Gastrocnemius medialis (tissue), 4 donors: ENCODE data around the gene AMH. TPM values are rescaled to one million over a fixed set of nuclear protein-coding genes. Genes with fewer than 3 reads are reported as not detected.

ENCODE experiments used
- ATAC-seq, 2 donors: fragments of 150-250 bp; one replicate each; pipeline ENCODE4 v1.9.1; 2016
- DNase-seq, 2 donors: peaks; one replicate each; pipeline ENCODE4 v3.0.0-alpha.2; 2019
- H3K27ac ChIP-seq, 4 donors: fragments of 200-600 bp; sonication (generic); 1 replicate in 1 of 4; 2 replicates in 3 of 4; pipeline ENCODE4 v1.5.1; 2016 to 2018; ENCODE audit warnings: mild to moderate bottlenecking in 2 of 4, moderate library complexity in 1 of 4
- H3K27me3 ChIP-seq, 3 donors: fragments of 200-600 bp; sonication (generic) in 2 of 3; 1 replicate in 1 of 3; 2 replicates in 2 of 3; pipeline versions ENCODE4 v1.5.1 to v1.6.0; 2016 to 2019; ENCODE audit warnings: mild to moderate bottlenecking in 1 of 3, moderate library complexity in 1 of 3
- H3K36me3 ChIP-seq, 2 donors: fragments of 200-600 bp; sonication (generic) in 1 of 2; one replicate each; pipeline ENCODE4 v1.5.1; 2017 to 2018
- H3K4me1 ChIP-seq, 2 donors: fragments of 200-600 bp; sonication (generic) in 1 of 2; one replicate each; pipeline ENCODE4 v1.5.1; 2016 to 2017; ENCODE audit warnings: mild to moderate bottlenecking in 2 of 2
- H3K4me3 ChIP-seq, 4 donors: fragments of 200-600 bp; sonication (generic) in 3 of 4; 1 replicate in 1 of 4; 2 replicates in 3 of 4; pipeline ENCODE4 v1.5.1; 2016 to 2019; ENCODE audit warnings: mild to moderate bottlenecking in 2 of 4
- H3K9me3 ChIP-seq, 3 donors: fragments of 200-600 bp; sonication (generic) in 2 of 3; 1 replicate in 1 of 3; 2 replicates in 2 of 3; pipeline ENCODE4 v1.5.1; 2016 to 2019
- POLR2A ChIP-seq, 2 donors: fragments of 450-650 bp; IDR thresholded peaks; one replicate each; pipeline ENCODE4 v1.6.1; 2017; ENCODE audit warnings: antibody characterized with exemption in 2 of 2, mild to moderate bottlenecking in 2 of 2, moderate library complexity in 2 of 2
- in situ Hi-C, 4 donors: fragments of 200-750 bp; cut with MboI; loops; one replicate each; pipeline versions ENCODE4 v1.15.0 to v1.8.0; 2017; ENCODE audit warnings: low sequenced_read_pairs in 4 of 4
- intact Hi-C: fragments of 100-400 bp; cut with DNase I; formaldehyde crosslinking; loops from one replicate; pipeline ENCODE4 v1.15.1; 2023; ENCODE audit warnings: low total_unique reads
- total RNA-seq, 4 donors: library from RNA; depleted of rRNA; stranded (reverse); fragments of >200 nt; gene quantifications; one replicate each; pipeline versions ENCODE4 v1.1.0 to v1.2.3, GENCODE V29; 2016
- TF ChIP-seq, protein P1 (sequence below), 5 experiments: fragments of 450-650 bp in 3 of 5; fragments of 200-600 bp in 2 of 5; sonication (generic) in 2 of 5; IDR thresholded peaks in 4 of 5; conservative IDR thresholded peaks in 1 of 5; 1 replicate in 4 of 5; 2 replicates in 1 of 5; pipeline ENCODE4 v1.5.1; 2016 to 2019; ENCODE audit warnings: antibody characterized with exemption in 5 of 5, mild to moderate bottlenecking in 3 of 5, moderate library complexity in 3 of 5

The AMH gene
- total RNA-seq, 4 donors from 2014 or later = 0.80 to 3.9 (median 1.2) TPM

DNA sequence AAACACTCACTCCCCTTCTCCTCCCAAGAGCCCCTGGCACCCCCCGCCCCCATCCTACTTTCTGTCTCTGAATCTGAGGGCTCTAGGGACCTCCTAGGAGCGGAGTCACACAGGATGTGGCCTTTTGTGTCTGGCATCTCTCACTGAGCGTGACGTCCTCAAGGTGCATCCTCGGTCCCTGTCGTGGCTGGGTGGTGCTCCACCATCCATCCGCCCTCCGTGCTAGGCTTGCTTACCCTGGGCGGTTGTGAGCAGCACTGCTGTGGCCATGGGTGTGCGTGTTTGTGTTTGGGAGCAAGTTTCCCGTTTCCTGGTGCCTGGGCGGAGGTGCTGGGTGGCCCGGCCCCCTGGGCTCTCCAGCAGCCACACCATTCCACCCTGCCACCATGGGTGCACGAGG is 25.2 kb upstream of the AMH start:
- H3K9me3 ChIP-seq = no peaks in the 10 kb centered on the region
- no peak for DNase-seq
- in situ Hi-C loops = loop anchor here in 1 of 4 donors (5.0 kb wide), 1 partner anchor 67 kb away; no protein-coding TSS in a partner anchor
- no peak overlapping the region for H3K4me3 ChIP-seq
- no peaks in the 10 kb centered on the region for H3K27me3 ChIP-seq
- TF ChIP-seq, protein P1, sequence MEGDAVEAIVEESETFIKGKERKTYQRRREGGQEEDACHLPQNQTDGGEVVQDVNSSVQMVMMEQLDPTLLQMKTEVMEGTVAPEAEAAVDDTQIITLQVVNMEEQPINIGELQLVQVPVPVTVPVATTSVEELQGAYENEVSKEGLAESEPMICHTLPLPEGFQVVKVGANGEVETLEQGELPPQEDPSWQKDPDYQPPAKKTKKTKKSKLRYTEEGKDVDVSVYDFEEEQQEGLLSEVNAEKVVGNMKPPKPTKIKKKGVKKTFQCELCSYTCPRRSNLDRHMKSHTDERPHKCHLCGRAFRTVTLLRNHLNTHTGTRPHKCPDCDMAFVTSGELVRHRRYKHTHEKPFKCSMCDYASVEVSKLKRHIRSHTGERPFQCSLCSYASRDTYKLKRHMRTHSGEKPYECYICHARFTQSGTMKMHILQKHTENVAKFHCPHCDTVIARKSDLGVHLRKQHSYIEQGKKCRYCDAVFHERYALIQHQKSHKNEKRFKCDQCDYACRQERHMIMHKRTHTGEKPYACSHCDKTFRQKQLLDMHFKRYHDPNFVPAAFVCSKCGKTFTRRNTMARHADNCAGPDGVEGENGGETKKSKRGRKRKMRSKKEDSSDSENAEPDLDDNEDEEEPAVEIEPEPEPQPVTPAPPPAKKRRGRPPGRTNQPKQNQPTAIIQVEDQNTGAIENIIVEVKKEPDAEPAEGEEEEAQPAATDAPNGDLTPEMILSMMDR (IDR thresholded peaks at IDR 0.05 in 4 of 5, conservative IDR thresholded peaks at IDR 0.05 in 1 of 5) = no peak
- TF ChIP-seq POLR2A (IDR thresholded peaks at IDR 0.05) = no peak
- H3K4me1 ChIP-seq = peaks cover 0 to 7% of the 10 kb centered on the region in 2 donors
- intact Hi-C loops = no loop called here
- no peak for ATAC-seq
- H3K36me3 ChIP-seq = peaks cover 0 to 66% of the 10 kb centered on the region in 2 donors
- H3K27ac ChIP-seq = no peak overlapping the region

GRCh38 chr19:2224754-2225349 is 24.3 kb upstream of the AMH start:
- no peak for ATAC-seq

GRCh38 chr19:2225415-2226050 is 23.6 kb upstream of the AMH start:
- ATAC-seq (no peak), DNase-seq (no peak)
- in situ Hi-C loops = no loop called here
- Histone ChIP-seq H3K27me3 (no peaks in the 10 kb centered on the region), H3K4me1 (peaks cover 3 to 14% of the 10 kb centered on the region in 2 donors), H3K36me3 (peaks cover 0 to 69% of the 10 kb centered on the region in 2 donors), H3K9me3 (no peaks in the 10 kb centered on the region), H3K4me3 (no peak overlapping the region), H3K27ac (no peak overlapping the region)
- no peak for TF ChIP-seq POLR2A (IDR thresholded peaks at IDR 0.05)
- TF ChIP-seq, protein P1 (IDR thresholded peaks at IDR 0.05 in 4 of 5, conservative IDR thresholded peaks at IDR 0.05 in 1 of 5) = no peak
- intact Hi-C loops = no loop called here

More at GRCh38 chr19:2224754-2225349, 24.3 kb upstream of the AMH start:
- no peak overlapping the region for H3K27ac ChIP-seq
- no peak overlapping the region for H3K4me3 ChIP-seq
- TF ChIP-seq, protein P1 (IDR thresholded peaks at IDR 0.05 in 4 of 5, conservative IDR thresholded peaks at IDR 0.05 in 1 of 5) = no peak
- no peak for TF ChIP-seq POLR2A (IDR thresholded peaks at IDR 0.05)
- H3K9me3 ChIP-seq = no peaks in the 10 kb centered on the region
- H3K27me3 ChIP-seq = no peaks in the 10 kb centered on the region
- DNase-seq = no peak
- peaks cover 0 to 11% of the 10 kb centered on the region in 2 donors for H3K4me1 ChIP-seq
- intact Hi-C loops = no loop called here
- peaks cover 0 to 68% of the 10 kb centered on the region in 2 donors for H3K36me3 ChIP-seq
- in situ Hi-C loops = loop anchor here in 1 of 4 donors (5.0 kb wide), 1 partner anchor 68 kb away; no protein-coding TSS in a partner anchor

- H3K9me3 ChIP-seq = no peaks in the 10 kb centered on the region
- TF ChIP-seq, protein P1 (IDR thresholded peaks at IDR 0.05 in 4 of 5, conservative IDR thresholded peaks at IDR 0.05 in 1 of 5) = no peak
- no peak for TF ChIP-seq POLR2A (IDR thresholded peaks at IDR 0.05)
- H3K27ac ChIP-seq = no peak overlapping the region
- intact Hi-C loops (no loop called here), in situ Hi-C loops (no loop called here)
- H3K27me3 ChIP-seq = no peaks in the 10 kb centered on the region
- peaks cover 0 to 62% of the 10 kb centered on the region in 2 donors for H3K36me3 ChIP-seq
- ATAC-seq = no peak
- peaks cover 10 to 21% of the 10 kb centered on the region in 2 donors for H3K4me1 ChIP-seq
- H3K4me3 ChIP-seq = no peak overlapping the region
- no peak for DNase-seq
Measured at GRCh38 chr19:2226051-2226839, 22.9 kb upstream of the AMH start.
